Inflammatory macrophage treated with lipopolysaccharide for 1 hour (primary cell): Measurements from ENCODE around the gene USP33.
"Not testable (repeated sequence)": the region's sequence is repeated elsewhere in the genome, so short reads cannot be mapped to it uniquely, and the experiment has no call there.

Experiments
- DNase-seq, 2 donors: peaks; one replicate each; pipeline ENCODE4 v3.0.0-alpha.2; 2020 to 2022

Gene USP33

DNA sequence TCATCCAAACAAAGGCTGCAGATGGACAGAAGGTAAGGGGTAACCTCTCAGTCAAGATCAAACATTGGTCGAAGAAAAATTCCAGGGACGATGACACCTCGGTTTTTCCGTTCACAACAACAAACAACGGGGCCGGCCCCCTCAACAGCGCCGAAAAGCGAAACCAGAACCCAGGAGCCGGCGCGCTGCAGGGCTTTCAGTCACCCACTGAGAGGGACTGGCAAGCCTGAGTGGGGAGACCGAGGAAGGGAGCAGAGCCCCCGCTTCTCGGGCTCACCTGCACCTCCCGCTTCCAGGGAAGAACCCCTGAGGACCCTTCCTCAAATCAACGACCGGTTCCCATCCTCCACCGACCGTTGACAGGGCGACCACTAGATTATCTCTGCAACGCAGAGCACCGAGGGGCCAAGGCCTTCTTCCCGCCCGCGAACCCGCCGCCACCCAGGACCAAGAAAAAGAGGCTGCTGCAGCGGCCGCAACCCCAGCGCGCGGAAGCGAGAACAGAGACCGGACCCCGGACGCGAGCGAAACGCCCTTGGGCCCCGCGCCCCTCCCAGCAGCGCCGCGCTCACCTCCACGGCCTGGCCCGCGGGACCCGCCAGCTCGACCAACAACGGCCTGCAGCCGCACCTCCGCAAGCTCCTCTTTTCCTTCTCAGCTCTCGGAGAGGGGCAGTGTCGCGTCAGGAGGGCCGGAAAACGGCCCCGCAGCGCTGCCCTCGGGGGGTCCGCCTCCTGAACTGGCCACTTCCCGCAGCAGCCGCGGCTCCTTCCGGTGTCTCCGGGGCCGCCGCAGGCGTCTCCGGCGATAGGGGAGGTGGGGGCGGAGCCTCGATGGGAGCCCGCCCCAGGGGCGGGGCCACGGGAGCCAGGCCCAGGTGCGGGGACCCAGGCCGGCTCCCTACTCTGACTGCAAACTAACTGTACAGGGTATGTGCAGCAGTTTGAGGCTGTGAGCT, at the start of gene USP33:
Gene USP33, minus strand, starts transcription at position 782 of the 958 bp plus-strand sequence. CDS start 18,155 bp downstream, outside the sequence.
- peak; percentile 85 for DNase-seq

DNA sequence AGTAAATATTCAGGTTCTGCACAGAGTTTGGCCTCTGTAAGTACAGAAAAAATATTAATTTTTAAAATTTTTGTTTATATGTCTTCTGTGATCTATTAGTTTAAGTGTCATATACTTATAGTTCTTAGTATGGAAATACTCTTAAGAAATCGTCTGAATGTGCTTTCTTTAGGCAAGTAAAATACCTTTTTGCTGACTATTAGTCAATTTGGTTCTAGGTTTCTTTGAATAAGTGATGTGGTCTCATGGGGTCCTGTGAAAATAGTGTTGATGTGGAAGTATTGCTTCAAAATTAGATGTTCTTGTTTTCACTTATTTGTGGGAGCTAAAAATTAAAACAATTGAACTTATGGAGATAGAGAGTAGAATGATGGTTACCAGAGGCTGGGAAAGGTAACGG, 43.7 kb upstream of the USP33 start:
- no peak for DNase-seq

DNA sequence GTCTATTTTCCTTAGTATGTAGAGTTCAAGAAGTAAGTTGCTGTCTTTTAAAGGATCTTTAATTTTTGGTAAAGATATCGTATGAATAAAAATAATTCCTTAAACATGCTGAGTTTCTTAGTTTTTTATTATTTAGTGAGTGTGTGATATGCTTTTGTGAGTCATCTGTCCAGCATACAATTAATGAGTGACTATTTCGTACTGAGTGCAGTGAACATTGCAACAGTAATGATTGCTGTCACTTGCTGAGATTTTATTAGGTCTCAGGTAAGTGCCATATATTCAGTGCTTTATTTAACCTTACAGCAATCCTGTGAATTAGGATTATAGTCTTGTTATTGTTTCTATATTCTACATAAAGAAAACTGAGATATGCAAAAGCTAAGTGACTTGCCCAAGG, 42.4 kb upstream of the USP33 start:
- no peak for DNase-seq

DNA sequence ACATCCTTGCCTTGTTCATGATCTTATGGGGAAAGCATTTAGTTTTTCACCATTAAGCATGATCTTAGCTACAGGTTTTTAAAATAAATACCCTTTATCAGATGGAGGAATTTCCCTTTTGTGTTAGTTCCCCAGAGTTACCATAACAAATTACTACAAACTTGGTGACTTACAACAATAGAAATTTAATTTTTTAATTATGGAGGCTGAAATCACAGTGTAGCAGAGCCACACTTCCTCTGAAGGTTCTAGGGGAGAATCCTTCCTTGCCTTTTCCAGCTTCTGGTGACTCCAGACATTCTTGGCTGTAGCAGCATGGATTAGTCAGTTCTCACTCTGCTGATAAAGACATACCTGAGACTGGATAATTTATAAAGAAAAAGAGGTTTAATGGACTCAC, 38.3 kb upstream of the USP33 start:
- DNase-seq = no peak

DNA sequence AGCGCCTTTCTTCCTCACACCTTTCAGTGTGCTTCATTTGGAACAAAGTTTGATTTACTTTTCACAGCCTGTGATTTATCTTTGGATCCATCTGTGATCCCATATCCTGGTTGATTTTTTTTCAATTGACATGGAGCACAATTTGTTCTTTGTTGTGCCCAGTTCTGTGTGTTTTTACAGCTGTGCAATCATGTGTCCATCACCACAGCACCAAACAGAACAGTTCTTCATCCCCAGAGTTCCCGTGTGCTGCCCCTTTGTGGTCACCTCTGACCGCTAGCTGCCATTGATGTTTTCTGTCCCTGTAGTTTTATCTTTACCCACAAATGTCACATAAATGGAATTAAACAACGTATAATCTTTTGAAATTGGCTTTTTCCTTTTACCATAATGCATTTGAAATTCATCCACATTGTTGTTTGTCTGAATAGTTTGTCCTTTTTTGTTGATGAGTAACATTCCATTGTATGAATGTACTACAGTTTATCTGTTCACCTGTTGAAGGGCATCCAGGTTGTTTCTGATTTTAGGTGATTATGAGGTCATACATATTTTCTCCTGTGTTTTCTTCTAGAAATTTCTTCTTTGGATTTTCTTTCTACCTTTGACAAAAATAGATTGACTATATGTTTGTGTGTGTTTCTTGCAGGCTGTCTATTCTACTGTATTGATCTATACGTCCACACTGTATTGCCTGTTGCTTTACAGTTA, 37.2 kb upstream of the USP33 start:
- DNase-seq = no peak

DNA sequence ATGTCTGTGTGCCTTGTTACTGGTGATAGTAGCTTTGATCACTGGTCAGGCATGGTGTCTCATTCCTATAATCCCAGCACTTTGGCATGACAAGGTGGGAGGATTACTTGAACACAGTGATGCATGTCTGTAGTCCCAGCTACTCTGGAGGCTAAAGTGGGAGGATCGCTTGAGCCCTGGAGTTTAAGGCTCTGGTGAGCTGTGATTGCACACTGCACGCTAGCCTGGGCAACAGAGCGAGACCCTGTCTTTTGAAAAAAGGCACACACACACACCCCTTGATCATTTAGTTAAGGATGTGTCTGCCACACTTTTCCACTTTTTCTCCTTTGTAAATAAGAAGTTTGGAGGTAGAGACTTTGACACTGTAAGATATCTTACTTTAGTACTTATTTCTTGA, 34.9 kb upstream of the USP33 start:
- DNase-seq = no peak

DNA sequence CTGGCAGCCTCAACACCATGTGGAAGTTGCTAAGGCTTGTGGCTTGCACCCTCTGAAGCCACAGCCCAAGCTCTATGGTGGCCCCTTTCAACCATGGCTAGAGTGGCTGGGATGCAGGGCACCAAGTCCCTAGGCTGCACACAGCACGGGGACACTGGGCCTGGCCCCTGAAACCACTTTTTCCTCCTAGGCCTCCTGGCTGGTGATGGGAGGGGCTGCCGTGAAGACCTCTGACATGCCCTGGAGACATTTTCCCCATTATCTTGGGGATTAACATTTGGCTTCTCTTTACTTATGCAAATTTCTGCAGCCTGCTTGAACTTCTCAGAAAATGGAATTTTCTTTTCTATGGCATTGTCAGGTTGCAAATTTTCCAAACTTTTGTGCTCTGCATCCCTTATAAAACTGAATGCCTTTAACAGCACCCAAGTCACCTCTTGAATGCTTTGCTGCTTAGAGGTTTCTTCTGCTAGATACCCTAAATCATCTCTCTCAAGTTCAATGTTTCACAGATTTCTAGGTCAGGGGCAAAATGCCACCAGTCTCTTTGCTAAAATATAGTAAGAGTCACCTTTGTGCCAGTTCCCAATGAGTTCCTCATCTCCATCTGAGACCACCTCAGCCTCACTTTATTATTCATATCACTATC, 26.6 kb upstream of the USP33 start:
- DNase-seq = not testable (repeated sequence)

DNA sequence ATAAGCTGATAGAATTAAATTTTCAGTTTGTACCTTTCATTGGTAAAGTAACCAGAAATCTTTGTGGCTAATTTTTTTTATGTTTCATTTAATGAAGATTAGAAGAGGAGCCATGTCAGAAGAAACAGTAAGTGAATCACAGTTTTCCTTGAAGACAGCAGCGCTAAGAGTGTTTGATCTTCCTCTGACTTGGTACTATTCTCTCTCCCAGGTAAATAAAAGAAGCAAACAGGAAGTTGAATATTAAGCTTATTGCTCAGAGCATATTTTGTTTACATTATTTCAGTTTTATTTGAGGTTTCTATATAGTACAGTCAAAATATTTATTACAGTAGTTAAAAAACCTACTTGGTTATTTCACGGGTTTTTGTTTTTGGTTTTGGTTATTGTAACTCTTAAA, 23.5 kb upstream of the USP33 start:
- no peak for DNase-seq

DNA sequence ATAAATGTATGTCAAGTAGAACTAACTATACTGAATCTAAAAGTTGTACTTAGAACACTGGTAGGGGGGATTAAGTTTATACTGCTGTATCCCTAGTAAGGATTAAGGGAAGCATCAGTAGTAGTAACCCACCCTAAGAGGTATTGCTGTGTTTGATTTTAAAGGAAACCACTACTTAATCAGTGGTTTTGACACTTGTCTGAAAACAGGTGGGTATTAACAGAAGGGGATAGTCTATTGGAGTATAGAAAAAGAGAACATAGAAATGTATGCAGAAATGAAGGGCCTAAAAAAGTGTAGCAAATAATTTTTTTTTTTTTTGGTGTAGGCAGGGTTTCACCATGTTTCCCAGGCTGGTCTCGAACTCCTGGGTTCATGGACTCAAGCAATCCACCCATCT, 22.0 kb upstream of the USP33 start:
- no peak for DNase-seq

DNA sequence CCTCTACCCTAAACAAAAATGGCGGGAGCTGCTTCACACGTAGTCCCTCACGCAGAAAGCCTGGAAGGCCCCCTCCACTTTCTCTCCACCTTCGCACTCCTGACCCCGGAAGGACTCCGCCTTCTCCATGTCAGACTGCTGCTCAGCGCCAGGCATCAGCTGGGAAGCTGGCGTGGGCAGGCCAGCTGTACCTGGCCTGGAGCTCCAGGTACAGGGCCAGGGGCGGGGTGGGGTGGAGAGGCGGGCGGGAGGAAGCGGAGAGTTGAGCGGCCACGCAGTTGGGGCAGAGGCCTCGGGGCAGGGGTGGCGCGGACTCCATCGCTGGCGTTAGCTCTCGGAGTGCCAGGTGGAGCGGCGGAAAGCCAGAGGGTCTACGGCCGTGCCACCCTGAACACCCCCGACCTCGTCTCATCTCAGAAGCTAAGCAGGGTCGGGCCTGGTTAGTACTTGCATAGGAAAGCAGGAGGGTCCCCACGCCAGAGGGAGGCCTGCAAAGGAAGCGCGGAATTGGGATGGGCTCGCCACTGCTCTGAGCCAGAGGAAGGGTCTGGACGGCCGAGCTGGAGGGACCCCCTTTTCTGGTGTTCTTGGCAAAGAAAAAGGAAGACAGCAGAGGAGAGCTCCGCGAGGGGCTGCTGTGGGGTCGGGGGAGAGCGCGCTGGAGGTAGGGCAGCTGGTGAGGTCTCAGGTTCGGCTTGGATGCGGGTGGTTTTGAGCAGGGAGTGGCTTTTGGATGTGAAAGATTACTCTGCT, 20.1 kb upstream of the USP33 start, which contains the start of gene MIGA1:
Gene MIGA1, plus strand, starts transcription at position 121 of the 753 bp plus-strand sequence. CDS start 3,604 bp downstream, outside the sequence.
- DNase-seq = peak; percentile 80 to 86

DNA sequence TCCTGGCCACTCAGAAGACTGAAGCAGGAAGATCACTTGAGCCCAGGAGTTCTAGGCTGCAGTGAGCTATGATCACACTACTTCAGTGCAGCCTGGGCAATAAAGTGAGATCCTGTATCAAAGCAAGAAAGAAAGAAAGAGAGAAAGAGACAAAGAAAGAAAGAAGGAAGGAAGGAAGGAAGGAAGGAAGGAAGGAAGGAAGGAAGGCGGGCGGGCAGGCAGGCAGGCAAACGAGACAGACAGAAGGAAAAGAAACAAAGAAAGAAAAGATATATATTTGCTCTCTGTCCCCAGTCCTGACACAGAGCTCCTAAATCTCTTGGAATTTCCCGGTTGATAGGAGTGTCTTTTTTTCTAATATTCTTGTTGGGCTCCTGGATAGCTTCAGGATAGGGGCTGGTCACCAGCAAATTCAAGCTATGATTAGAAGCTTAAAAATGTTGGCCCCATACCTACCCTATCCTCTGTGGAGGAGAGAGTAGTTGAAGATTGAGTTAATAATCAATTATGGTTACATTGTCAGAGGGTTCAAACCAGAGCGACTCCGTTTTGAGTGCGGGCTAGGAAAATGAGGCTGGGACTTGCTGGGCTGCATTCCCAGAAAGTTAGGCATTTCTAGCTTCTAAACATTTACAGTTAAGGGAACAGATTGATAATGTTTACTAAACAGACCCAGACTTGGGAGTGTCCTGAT, 16.5 kb upstream of the USP33 start:
- no peak for DNase-seq

DNA sequence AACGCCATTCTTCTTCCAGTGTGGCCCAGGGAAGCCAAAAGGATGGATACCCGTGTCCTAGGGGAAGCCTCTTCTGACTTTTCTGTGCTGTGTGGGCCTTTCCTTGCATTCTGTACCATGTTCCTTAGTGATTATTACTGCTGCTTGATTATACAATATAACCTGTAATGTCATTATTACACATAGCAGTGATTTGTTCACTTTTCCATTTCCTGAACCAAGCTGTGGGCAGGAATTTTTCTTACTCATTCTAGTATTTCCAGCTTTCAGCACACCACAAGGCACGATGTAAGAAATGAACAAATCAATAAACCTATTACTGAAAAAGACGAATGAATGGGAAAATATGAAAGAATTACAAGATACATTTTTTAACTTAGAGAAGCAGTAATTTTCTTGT, 8.4 kb upstream of the USP33 start:
- DNase-seq = peak in 1 of 2 donors; percentile 47

DNA sequence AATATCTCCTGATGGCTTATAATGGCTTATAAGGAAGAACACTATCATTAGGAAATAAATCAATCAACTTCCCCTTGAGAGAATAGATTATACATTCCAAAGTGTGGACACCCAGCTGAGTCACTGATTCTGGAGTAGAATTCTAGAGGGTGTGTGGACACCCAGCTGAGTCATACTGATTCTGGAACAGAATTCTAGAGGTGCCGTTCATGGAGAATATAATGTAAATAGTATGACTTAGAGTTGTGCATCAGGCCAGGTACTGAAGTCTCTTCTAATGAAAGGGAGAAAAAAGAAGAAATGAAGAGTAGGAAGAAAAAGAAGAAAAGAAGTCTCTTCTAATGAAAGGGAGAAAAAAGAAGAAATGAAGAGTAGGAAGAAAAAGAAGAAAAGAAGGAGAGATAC, 2.4 kb upstream of the USP33 start:
- peak; percentile 87 to 89 for DNase-seq

DNA sequence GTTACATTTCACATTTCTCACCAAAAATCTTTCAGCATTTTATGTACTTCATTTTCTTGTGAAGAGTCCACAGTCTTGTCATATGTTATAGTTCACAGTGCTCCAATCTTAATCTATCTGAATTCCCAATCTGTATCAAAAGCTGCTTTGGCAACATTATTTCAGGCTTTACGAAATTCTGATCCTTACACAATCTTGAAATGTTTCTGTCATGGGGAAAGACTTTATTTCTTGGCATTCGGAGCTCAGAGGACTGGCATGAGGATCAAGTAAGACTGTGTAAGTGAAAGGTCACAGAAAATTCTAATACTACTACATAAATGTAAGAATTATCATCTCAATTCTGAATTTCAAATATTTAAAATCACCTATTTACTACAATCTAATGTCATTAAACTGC, 2.0 kb downstream of the USP33 start:
- peak; percentile 91 to 97 for DNase-seq

DNA sequence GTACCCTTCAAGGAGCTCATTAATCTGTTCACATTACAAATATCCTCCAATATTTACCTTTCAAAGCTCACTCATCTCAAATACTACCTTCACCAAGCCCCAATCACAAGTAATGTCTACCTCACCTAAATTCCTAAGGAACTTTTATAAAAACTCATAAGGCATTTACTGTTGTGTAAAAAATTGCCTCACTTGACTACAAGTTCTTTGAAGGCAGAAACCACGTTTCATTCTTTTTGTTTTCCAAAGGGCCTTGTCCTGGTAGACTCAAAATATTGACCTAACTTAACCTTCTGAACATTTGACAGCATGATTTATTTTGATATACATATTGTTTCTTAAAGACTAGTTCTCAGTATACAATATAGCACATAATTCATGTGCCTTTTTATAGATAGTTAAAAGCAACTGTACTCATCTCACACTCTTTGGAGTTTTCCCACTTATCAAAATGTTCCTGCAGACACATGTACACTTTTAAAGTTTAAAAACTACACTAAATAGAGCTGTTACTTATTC, 2.5 kb downstream of the USP33 start:
- no peak for DNase-seq

DNA sequence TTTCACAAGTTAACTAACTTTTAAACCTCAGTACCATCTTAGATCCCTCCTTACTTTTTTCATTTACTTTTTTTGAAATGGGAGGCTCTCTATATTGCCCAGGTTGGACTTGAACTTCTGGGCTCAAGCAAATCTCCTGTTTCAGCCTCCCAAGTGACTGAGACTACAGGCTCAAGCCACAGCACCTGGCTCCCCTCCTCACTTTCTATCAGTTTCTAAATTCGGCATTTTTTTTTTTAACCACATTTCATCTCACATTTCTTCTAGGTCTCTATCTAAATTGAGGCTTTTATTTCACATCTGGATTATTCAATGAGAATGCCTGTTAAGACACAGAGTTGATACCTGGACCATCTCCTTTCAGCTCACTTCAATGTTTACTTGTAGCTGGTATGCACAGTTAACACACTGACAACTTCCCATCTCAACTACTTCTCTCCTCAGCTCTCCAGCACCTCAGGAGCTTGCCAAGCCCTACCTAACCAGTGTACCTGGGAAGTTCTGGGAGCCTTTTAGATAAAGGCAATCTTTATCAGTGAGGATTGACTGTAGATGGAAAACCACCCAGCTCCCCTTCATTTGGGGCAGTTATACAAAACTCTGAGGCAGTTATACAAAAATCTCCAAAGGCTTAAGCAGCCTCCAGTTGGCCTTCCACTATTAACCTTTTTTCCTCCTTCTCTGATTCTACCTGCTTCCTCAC, 3.4 kb downstream of the USP33 start:
- DNase-seq = no peak

DNA sequence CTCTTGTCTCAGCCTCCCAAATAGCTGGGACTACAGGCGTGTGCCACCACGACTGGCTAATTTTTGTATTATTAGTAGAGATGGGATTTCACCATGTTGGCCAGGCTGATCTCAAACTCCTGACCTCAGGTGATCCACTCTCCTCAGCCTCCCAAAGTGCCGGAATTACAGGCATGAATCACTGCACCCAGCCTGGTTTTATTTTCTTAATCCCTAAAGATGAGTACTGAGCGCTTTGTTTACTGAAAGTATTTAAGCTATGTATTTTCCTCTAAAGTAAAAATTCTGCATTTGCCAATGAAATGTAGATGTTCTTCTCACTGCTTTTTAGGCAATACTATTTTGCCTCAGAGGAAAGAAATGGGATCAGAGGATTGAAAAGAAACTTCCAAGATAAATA, 10.2 kb downstream of the USP33 start:
- not testable (repeated sequence) for DNase-seq

DNA sequence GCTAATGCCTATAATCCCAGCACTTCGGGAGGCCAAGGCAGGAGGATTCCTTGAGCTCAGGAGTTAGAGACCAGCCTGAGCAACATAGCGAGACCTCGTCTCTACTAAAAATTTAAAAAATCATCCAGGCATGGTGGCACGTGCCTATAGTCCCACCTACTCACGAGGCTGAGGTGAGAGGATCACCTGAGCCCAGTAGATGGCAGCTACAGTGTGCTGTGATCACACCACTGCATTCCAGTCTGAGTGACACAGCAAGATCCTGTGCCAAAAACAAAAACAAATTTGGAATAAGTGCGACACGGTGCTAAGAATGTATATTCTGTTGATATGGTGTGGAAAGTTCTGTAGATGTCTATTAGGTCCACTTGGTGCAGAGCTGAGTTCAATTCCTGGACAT, 15.1 kb downstream of the USP33 start:
- no peak for DNase-seq

DNA sequence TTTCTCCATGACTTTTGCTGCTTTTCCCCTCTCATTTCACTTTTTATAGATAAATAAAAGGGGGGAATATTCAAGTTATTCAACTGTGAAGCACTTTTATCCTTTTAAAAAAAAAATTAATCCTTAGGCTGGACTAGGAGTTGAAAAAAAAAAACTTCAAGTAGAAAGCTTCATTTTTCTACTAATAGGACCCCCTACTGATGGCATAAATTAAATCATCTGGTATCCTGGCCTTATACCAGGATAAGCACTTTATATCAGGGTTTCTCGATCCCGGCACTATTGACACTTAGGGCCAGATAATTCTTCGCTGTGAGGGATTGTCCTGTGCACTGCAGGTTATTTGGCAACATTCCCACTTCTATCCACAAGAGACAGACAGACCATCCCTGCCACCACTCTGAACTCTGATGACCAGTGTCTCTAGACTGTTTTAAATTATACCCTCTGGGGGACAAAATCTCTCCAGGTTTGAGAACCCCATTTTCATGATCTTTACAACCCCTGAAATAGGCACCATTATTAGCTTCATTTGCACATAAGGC, 17.6 kb downstream of the USP33 start:
- DNase-seq = no peak

DNA sequence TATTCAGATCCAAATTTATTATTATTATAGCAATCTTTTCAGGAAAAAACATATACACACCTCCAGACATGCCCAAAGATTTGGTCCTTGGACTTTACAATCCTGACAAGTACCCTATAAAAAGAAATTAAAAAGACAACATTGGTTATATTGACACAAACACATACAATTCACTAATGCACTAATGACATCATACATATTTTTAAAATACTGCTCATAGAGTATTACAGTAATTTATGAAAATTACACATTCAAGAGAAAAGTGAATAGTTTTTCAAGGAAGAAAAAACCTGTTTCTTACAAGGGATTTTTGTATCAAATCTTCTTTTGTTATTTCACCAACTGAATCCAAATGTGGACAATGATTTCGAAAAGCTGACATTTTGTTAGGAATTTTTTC, 18.3 kb downstream of the USP33 start:
- no peak for DNase-seq

DNA sequence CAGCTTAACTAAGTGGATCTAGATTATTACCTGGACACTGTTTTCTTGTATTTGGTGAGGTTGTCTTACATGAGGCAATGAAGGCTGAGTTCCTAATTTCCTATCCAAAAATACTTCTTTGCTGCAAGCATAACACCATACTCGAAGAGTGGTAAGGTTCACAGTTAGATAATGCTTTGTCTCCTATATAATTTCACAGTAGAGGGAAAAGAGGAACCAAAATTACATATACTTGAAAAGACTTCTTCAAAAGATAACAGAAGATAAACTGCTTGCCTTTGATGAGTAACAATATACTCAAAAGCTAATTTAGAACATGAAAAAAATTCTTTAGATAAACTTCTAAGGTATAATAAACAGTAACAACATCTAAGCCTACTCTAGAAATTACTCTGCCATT, 20.4 kb downstream of the USP33 start:
- DNase-seq = no peak
